Osteoblast (primary cell): ENCODE results near the gene RPS5. TPM values are rescaled to one million over a fixed set of nuclear protein-coding genes. Genes with fewer than 3 reads are reported as not detected.
"Not testable (repeated sequence)": the region's sequence is repeated elsewhere in the genome, so short reads cannot be mapped to it uniquely, and the experiment has no call there.

Experiments used
- DNase-seq: peaks from one replicate; pipeline ENCODE4 v3.0.0; 2011; ENCODE audit warnings: low spot score, mixed read lengths; ENCODE audit not compliant: insufficient read length; ENCODE audit errors: missing footprints
- H2AFZ ChIP-seq: 2 replicates; pipeline ENCODE4 v1.6.0; 2011; ENCODE audit warnings: mild to moderate bottlenecking, low read length
- H3K27ac ChIP-seq: 2 replicates; pipeline ENCODE4 v1.5.1; 2011; ENCODE audit warnings: mild to moderate bottlenecking, low read depth, low read length, moderate library complexity
- H3K27me3 ChIP-seq: 2 replicates; pipeline ENCODE4 v1.6.0; 2012; ENCODE audit warnings: mild to moderate bottlenecking, control low read depth, inconsistent platforms, low read length, moderate library complexity; ENCODE audit not compliant: insufficient read depth
- H3K36me3 ChIP-seq: 2 replicates; pipeline ENCODE4 v1.5.1; 2011; ENCODE audit warnings: mild to moderate bottlenecking, low read length, control low read depth, moderate library complexity; ENCODE audit not compliant: insufficient read depth
- H3K4me1 ChIP-seq: 2 replicates; pipeline ENCODE4 v1.5.1; 2011; ENCODE audit warnings: mild to moderate bottlenecking, low read length, control low read depth, moderate library complexity; ENCODE audit not compliant: insufficient read depth
- H3K4me2 ChIP-seq: 2 replicates; pipeline ENCODE4 v1.6.0; 2011; ENCODE audit warnings: mild to moderate bottlenecking, low read length; ENCODE audit not compliant: insufficient read depth
- H3K4me3 ChIP-seq: fragments of 200-600 bp; sonication (generic); 3 replicates; pipeline ENCODE4 v1.5.1; 2012; ENCODE audit warnings: mild to moderate bottlenecking, low read length, inconsistent platforms; ENCODE audit not compliant: insufficient read depth
- H3K79me2 ChIP-seq: 2 replicates; pipeline ENCODE4 v1.6.0; 2012; ENCODE audit warnings: mild to moderate bottlenecking, low read length, control low read depth, inconsistent platforms; ENCODE audit not compliant: insufficient read depth
- H3K9me3 ChIP-seq: 2 replicates; pipeline ENCODE4 v1.5.1; 2011; ENCODE audit warnings: low read depth, low read length, control low read depth
- H4K20me1 ChIP-seq: 2 replicates; pipeline ENCODE4 v1.6.0; 2012; ENCODE audit warnings: mild to moderate bottlenecking, low read length, control low read depth; ENCODE audit not compliant: insufficient read depth
- total RNA-seq: library from RNA; depleted of rRNA; stranded (reverse); fragments of >200 nt; gene quantifications from 2 replicates; pipeline ENCODE4 v1.2.3, GENCODE V29; 2012
- TF ChIP-seq, protein P1 (sequence below): IDR thresholded peaks from 2 replicates; pipeline ENCODE4 v1.5.1; 2011; ENCODE audit warnings: mild to moderate bottlenecking, low read depth, low read length, moderate library complexity; ENCODE audit errors: extremely low read depth

RPS5 gene
- total RNA-seq, 1 donor = 1,166 TPM

DNA sequence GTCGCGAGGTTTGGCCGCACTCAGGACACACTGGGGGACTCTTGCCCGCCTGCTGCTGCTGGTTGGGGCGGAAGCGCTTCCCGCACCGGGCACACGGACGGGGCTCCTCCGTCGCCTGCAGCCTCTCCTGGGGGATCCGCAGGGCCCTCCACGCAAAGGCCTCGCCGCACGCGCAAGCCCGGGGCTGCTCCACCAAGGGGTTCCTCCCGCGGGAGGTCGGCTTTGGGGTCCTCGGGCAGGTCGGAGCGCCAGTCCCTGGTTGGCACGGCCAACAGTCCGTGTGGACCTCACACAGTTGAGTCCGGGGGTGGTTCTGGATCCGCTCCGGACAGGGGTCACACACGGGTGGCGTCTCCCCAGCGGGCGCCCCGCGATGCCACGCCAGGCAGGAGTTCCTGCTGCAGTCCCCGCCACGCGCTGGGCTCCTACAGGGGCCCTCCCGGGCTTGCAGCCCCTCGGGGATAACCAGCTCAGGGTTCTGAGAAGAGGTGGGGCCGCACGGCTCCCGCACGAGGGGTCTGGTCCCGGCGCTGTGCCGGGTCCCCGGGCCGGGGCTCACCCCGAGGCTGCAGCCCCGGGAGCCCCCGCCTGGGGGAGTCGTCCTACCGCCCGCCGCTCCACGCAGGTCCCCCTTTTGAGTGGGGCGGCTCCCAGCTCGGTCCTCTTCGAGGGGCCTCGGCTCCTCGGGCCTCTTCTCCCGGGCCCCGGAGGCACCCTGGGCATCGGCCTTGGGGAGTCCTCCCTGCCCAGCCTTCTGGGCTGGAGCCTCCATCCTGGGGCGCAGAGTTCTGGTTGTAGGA lies 18.3 kb upstream of the RPS5 start:
- peak; percentile 65 for DNase-seq
- H3K4me1 ChIP-seq = no peaks in the 10 kb centered on the region
- H4K20me1 ChIP-seq = no peaks in the 10 kb centered on the region
- no peak overlapping the region for H3K27ac ChIP-seq
- no peaks in the 10 kb centered on the region for H3K9me3 ChIP-seq
- no peaks in the 10 kb centered on the region for H3K79me2 ChIP-seq
- H3K36me3 ChIP-seq = no peaks in the 10 kb centered on the region
- TF ChIP-seq, protein P1, sequence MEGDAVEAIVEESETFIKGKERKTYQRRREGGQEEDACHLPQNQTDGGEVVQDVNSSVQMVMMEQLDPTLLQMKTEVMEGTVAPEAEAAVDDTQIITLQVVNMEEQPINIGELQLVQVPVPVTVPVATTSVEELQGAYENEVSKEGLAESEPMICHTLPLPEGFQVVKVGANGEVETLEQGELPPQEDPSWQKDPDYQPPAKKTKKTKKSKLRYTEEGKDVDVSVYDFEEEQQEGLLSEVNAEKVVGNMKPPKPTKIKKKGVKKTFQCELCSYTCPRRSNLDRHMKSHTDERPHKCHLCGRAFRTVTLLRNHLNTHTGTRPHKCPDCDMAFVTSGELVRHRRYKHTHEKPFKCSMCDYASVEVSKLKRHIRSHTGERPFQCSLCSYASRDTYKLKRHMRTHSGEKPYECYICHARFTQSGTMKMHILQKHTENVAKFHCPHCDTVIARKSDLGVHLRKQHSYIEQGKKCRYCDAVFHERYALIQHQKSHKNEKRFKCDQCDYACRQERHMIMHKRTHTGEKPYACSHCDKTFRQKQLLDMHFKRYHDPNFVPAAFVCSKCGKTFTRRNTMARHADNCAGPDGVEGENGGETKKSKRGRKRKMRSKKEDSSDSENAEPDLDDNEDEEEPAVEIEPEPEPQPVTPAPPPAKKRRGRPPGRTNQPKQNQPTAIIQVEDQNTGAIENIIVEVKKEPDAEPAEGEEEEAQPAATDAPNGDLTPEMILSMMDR = no peak
- no peak overlapping the region for H3K4me3 ChIP-seq
- H3K4me2 ChIP-seq = no peak overlapping the region
- H2AFZ ChIP-seq = no peak overlapping the region
- no peaks in the 10 kb centered on the region for H3K27me3 ChIP-seq

DNA sequence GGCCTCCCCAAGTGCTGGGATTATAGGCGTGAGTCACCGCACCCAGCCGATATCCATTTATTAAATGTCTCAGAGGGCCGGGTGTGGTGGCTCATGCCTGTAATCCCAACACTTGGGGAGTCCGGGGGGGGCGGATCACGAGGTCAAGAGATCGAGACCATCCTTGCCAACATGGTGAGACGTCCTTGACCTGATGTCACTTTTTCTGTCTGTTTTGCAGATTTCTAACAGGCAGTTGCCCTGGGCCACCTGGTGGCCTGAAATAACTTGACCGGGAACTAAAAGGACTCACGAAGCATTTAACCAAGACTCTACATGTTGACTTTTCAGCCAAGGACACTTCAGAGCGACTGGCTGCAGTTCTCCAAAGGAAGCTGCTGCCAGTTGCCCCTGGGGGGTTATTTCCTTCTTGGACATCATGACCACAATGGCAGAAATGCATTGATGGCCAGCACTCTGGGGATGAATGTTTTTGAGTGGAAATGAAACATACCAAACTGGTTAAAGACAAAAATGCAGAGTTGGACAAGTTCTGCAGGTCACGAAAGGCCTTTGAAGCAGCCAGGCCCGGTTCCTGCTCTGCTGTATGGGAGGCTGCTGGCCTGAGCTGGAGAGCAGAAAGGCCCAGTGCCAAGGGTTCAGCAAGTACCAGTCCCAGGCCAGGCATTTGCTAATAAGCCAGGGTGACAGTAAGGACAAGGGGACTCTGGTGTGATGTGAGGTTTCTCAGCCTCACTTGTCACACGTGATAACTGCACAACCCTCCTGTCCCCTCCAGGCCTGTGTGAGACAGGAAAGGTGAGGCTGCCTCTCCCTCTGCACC lies 14.5 kb upstream of the RPS5 start:
- no peaks in the 10 kb centered on the region for H3K36me3 ChIP-seq
- no peak overlapping the region for H3K4me2 ChIP-seq
- H3K27me3 ChIP-seq = no peaks in the 10 kb centered on the region
- H3K9me3 ChIP-seq = no peaks in the 10 kb centered on the region
- no peaks in the 10 kb centered on the region for H3K79me2 ChIP-seq
- H3K27ac ChIP-seq = no peak overlapping the region
- no peak overlapping the region for H3K4me3 ChIP-seq
- no peaks in the 10 kb centered on the region for H3K4me1 ChIP-seq
- no peaks in the 10 kb centered on the region for H4K20me1 ChIP-seq
- TF ChIP-seq, protein P1 = peak; percentile 27
- H2AFZ ChIP-seq = no peak overlapping the region
- DNase-seq = peak; percentile 66

DNA sequence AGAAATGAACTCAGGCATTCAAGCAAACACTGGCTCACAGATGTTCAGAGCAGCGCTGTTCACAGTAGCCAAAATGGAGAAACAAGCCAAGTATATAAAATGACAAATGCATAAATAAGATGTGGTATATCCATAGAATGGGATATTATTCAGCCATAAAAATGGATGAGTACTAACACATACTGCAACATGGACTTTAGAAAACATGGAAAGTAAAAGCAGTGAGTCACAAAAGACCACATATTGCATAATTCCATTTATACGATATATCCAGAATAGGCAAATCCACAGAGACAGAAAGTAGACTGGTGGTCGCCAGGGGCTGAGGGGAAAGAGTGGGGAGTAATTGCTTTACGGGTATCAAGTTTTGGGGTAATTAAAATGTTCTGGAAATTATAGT lies 12.9 kb upstream of the RPS5 start:
- Histone ChIP-seq H3K27me3 (no peaks in the 10 kb centered on the region), H3K27ac (no peak overlapping the region), H3K79me2 (peaks cover 4% of the 10 kb centered on the region), H3K36me3 (no peaks in the 10 kb centered on the region), H3K9me3 (no peaks in the 10 kb centered on the region), H2AFZ (no peak overlapping the region), H4K20me1 (no peaks in the 10 kb centered on the region), H3K4me3 (no peak overlapping the region), H3K4me1 (no peaks in the 10 kb centered on the region), H3K4me2 (no peak overlapping the region)
- DNase-seq = peak; percentile 59
- TF ChIP-seq, protein P1 = no peak

DNA sequence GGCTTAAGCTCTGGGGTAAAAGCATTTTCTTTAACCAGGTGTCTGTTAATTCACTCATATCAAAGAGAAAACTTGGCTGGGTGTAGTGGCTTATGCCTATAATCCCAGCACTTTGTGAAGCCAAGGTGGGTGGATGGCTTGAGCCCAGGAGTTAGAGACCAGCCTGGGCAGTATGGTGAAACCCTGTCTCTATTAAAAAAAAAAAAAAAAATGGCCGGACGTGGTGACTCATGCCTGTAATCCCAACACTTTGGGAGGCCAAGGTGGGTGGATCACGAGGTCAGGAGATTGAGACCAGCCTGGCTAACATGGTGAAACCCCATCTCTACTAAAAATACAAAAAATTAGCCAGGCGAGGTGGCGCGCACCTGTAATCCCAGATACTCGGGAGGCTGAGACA lies 10.3 kb upstream of the RPS5 start:
- not testable (repeated sequence) for H3K4me1 ChIP-seq, H3K27me3 ChIP-seq, H3K36me3 ChIP-seq, H3K4me3 ChIP-seq, DNase-seq, H3K9me3 ChIP-seq, H3K4me2 ChIP-seq, H2AFZ ChIP-seq, H4K20me1 ChIP-seq, H3K27ac ChIP-seq
- H3K79me2 ChIP-seq = peaks cover 13% of the 10 kb centered on the region
